ENCODE results near the gene CFAP97D2.
"Not testable (repeated sequence)": the region's sequence is repeated elsewhere in the genome, so short reads cannot be mapped to it uniquely, and the experiment has no call there.

Gene CFAP97D2

DNA sequence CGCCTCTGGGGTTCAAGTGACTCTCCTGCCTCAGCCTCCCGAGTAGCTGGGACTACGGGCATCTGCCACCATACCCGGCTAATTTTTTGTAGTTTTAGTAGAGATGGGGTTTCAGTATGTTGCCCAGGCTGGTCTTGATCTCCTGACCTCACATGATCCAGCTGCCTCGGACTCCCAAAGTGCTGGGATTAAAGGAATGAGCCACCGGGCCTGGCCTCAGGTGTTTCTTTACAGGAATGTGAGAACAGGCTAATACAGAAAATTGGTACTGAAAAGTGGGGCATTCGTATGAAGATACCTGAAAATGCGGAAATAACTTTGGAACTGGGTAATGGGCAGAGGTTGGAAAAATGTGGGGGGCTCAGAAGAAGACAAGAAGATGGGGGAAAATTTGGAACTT is 52.8 kb downstream of the CFAP97D2 start:
- no peak overlapping the region for H3K4me3 ChIP-seq (ENCODE audit: low read depth, low read length)

- no peak overlapping the region for H3K4me3 ChIP-seq (ENCODE audit: low read depth, low read length)
Observed at GRCh38 chr13:114234266-114234644, 55.2 kb downstream of the CFAP97D2 start.

GRCh38 chr13:114234645-114235421 is 55.8 kb downstream of the CFAP97D2 start, which contains the start of gene CDC16:
Gene CDC16 (plus strand): TSS chr13:114234897. CDS start chr13:114235085, 188 bp downstream.
- H3K4me3 ChIP-seq (ENCODE audit: low read depth, low read length) = peak within 1 kb of the TSS; percentile 79

GRCh38 chr13:114235697-114236096 is 56.6 kb downstream of the CFAP97D2 start:
- H3K4me3 ChIP-seq (ENCODE audit: low read depth, low read length) = peak overlapping the region; percentile 79

- H3K4me3 ChIP-seq (ENCODE audit: low read depth, low read length) = peak overlapping the region; percentile 79
Observed at GRCh38 chr13:114236227-114236626, 57.2 kb downstream of the CFAP97D2 start.

- H3K4me3 ChIP-seq (ENCODE audit: low read depth, low read length) = no peak overlapping the region
Observed at GRCh38 chr13:114237415-114238112, 58.5 kb downstream of the CFAP97D2 start.

- no peak overlapping the region for H3K4me3 ChIP-seq (ENCODE audit: low read depth, low read length)
Observed at GRCh38 chr13:114241918-114242317, 62.9 kb downstream of the CFAP97D2 start.

DNA sequence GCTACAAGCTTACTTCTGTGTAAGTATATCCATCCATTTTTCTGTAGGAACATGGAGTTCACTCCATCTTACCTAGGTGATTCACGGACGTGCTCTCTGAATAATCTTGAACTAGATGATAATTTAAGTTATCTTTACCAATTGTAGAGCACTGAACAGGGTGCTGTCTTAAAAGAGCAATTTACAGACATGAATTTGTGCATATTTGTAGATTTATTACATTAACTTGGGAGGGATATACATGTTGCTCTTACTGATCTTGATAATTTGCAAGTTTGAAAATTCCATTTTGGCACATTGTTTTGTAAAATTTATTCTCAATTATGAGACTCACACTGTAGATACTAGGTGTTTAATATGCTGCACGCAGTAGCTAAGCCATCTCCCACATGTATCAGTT is 64.9 kb downstream of the CFAP97D2 start:
- no peak overlapping the region for H3K4me3 ChIP-seq (ENCODE audit: low read depth, low read length)

DNA sequence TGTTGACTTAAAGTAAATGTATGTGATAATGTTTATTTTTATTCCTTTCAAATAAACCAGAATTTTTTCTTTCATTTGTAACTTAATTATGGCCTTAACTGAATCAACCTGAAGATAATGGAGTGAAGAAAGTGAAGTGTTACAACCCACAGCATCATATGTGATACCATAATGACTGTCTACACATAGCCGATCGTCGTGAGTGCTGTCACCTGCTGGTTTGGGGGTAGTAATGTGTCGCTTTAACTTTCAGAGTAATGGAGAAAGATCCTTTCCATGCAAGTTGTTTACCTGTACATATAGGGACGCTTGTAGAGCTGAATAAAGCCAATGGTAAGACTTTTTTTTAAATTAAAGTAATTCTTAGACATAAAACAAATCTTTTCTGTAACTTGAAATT is 65.6 kb downstream of the CFAP97D2 start:
- no peak overlapping the region for H3K4me3 ChIP-seq (ENCODE audit: low read depth, low read length)

- no peak overlapping the region for H3K4me3 ChIP-seq (ENCODE audit: low read depth, low read length)
Observed at GRCh38 chr13:114248011-114248410, 69.0 kb downstream of the CFAP97D2 start.

- H3K4me3 ChIP-seq (ENCODE audit: low read depth, low read length) = no peak overlapping the region
Observed at GRCh38 chr13:114249077-114249476, 70.0 kb downstream of the CFAP97D2 start.

DNA sequence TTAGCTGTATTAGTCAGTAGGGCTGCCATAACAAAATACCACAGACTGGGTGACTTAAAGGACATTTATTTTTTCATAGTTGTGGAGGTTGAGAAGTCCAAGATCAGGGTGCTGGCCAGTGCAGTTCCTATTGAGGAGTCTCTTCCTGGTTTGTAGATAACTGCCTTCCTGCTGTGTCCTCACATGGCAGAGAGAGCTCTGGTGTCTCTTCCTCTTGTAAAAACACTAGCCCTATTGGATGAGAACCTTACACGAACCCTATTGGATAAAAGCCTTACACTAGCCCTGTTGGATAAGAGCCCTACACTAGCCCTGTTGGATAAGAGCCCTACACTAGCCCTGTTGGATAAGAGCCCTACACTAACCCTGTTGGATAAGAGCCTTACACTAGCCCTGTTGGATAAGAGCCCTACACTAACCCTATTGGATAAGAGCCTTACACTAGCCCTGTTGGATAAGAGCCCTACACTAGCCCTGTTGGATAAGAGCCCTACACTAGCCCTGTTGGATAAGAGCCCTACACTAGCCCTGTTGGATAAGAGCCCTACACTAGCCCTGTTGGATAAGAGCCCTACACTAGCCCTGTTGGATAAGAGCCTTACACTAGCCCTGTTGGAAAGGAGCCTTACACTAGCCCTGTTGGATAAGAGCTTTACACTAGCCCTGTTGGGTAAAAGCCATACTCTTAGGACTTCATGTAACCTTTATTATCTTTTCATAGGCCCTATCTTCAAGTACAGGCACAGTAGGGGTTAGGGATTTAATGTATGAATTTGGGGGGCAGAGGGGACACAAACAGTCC is 72.8 kb downstream of the CFAP97D2 start:
- H3K4me3 ChIP-seq (ENCODE audit: low read depth, low read length) = not testable (repeated sequence)

DNA sequence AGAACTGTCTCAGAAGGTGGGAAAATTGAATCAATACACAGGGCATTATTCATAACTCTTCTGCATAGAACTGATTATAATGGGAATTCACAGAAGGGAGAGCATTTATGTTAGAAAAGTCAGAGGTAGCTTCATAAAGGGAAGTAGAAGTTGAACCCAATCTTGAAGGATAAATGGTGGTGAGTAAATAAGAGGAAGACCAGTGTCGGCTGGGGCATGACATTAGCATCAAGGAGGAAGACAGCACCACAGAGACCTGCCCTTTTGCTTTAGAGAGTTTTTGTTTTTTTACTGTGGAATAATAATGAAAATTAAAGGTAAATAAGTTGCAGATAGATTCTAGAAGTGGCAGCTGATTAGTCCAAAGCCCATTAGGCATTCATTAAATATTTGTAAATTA is 77.5 kb downstream of the CFAP97D2 start:
- H3K4me3 ChIP-seq (ENCODE audit: low read depth, low read length) = no peak overlapping the region

DNA sequence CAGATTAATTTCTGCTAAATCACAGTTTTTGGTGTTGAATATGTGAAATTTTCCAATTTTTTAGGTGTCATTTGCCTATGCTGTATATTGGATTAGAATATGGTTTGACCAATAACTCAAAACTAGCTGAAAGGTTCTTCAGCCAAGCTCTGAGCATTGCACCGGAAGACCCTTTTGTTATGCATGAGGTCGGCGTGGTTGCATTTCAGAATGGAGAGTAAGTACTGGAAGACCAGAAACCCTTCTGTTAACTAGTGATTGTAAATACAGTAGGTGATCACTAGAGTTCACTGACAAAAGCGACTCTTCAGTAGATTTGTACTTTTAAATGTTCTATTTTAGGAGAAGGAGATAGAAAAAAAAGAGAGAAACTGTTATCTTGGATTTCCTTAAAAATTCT is 78.0 kb downstream of the CFAP97D2 start:
- no peak overlapping the region for H3K4me3 ChIP-seq (ENCODE audit: low read depth, low read length)

- H3K4me3 ChIP-seq (ENCODE audit: low read depth, low read length) = no peak overlapping the region
Observed at GRCh38 chr13:114258589-114258988, 79.5 kb downstream of the CFAP97D2 start.

- no peak overlapping the region for H3K4me3 ChIP-seq (ENCODE audit: low read depth, low read length)
Observed at GRCh38 chr13:114259374-114259773, 80.3 kb downstream of the CFAP97D2 start.

- H3K4me3 ChIP-seq (ENCODE audit: low read depth, low read length) = no peak overlapping the region
Observed at GRCh38 chr13:114259974-114260373, 80.9 kb downstream of the CFAP97D2 start.

GRCh38 chr13:114260814-114261213 is 81.8 kb downstream of the CFAP97D2 start:
- H3K4me3 ChIP-seq (ENCODE audit: low read depth, low read length) = no peak overlapping the region

GRCh38 chr13:114261328-114261965 is 82.4 kb downstream of the CFAP97D2 start:
- H3K4me3 ChIP-seq (ENCODE audit: low read depth, low read length) = no peak overlapping the region

DNA sequence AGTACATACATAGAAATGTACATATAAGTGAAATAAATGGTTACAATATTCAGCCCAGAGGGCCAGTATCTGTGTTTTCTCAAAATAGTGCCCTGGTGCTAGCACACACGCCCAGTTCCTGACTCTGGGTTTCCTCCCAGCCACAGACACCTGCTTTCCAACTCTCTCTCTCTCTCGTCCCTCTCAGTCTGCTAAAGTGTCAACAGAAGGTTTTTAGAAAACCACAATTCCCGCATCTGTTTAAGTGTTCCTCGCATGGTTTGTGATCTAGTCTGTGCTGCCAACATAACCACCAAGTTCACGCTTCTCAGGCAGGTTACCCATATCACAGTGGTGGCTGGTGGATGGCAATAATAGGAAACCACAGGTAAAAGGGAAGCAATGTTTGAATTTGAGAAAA is 84.5 kb downstream of the CFAP97D2 start:
- no peak overlapping the region for H3K4me3 ChIP-seq (ENCODE audit: low read depth, low read length)

GRCh38 chr13:114264313-114264712 is 85.3 kb downstream of the CFAP97D2 start:
- H3K4me3 ChIP-seq (ENCODE audit: low read depth, low read length) = not testable (repeated sequence)
